ENCODE measurements around the gene SIGLECL1.

GRCh38 chr19:51203916-51204315 is 47.0 kb upstream of the SIGLECL1 start:
- TF ChIP-seq SUZ12 (IDR thresholded peaks at IDR 0.05) (no peak), FOXK2 (IDR thresholded peaks at IDR 0.05) (no peak), ARNT (IDR thresholded peaks at IDR 0.05) (no peak), SP1 (IDR thresholded peaks at IDR 0.05) (no peak), FOXA1 (IDR thresholded peaks at IDR 0.05) (no peak), CTBP1 (IDR thresholded peaks at IDR 0.05; ENCODE audit: borderline replicate concordance) (no peak), ELF4 (IDR thresholded peaks at IDR 0.05) (no peak), HDGF (IDR thresholded peaks at IDR 0.05; ENCODE audit: borderline replicate concordance) (no peak), LEF1 (IDR thresholded peaks at IDR 0.05; ENCODE audit: borderline replicate concordance) (no peak), BHLHE40 (IDR thresholded peaks at IDR 0.05; ENCODE audit: borderline replicate concordance) (no peak)
